ENCODE results near the gene PIK3CD. TPM values are rescaled to one million over a fixed set of nuclear protein-coding genes. Genes with fewer than 3 reads are reported as not detected.

The PIK3CD gene
- total and polyA plus RNA-seq, 4 donors = 1.8 to 11.3 (median 3.4) TPM

DNA sequence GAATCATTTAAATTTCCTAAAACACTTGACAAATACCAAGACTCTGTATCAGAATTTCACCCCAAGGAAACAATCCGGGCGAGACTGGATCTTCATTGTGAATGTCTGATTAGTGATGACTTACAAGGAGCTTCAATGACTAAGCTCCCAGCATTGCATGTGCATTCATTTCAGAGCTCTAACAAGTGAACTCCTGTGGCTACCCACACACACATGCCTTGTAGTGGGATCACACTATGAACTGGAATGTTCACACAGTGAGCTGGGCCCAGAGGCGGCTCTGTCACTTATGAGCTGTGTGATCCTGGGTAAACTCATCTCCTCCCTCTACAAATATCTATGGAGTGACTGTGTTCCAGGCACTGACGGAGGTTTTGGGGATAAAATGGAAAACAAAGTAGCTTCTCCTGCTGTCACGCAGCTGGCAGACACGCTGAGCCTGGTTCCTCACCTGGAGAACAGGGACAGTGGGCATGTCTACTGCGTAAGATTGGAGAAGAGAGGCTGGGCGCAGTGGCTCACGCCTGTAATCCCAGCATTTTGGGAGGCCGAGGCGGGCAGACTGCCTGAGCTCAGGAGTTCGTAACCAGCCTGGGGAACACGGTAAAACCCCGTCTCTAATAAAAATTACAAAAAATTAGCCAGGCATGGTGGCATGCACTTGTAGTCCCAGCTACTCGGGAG, 115.4 kb downstream of the PIK3CD start:
- Histone ChIP-seq H3K4me3 (ENCODE audit: low read depth in 1 of 3, low read length in 3 of 3) (no peak overlapping the region), H3K9ac (ENCODE audit: low read depth in 1 of 2, low read length in 2 of 2) (no peak overlapping the region), H3K27ac (ENCODE audit: low read depth in 1 of 2, low read length in 2 of 2) (no peak overlapping the region), H3K9me3 (ENCODE audit: control insufficient read depth in 4 of 4, low read length in 3 of 4) (no peaks in the 10 kb centered on the region), H3K4me1 (ENCODE audit: control insufficient read depth in 4 of 4, insufficient read depth in 4 of 4, low read length in 3 of 4) (no peaks in the 10 kb centered on the region), H3K36me3 (ENCODE audit: control insufficient read depth in 4 of 4, insufficient read depth in 3 of 4, low read depth in 1 of 4, low read length in 3 of 4) (peaks cover 0 to 3% (median 0%) of the 10 kb centered on the region in 4 donors), H3K27me3 (ENCODE audit: control insufficient read depth in 4 of 4, insufficient read depth in 4 of 4, low read length in 3 of 4) (no peaks in the 10 kb centered on the region)
- DNase-seq (ENCODE audit: low spot score) = no peak
- TF ChIP-seq RXRA (IDR thresholded peaks at IDR 0.05) = no peak
- WGBS = 97% methylated on average over 15 of the region's 15 CpGs

GRCh38 chr1:9767964-9768668, 116.6 kb downstream of the PIK3CD start:
- WGBS = 97% methylated on average over 24 of the region's 24 CpGs
- Histone ChIP-seq H3K4me1 (ENCODE audit: control insufficient read depth in 4 of 4, insufficient read depth in 4 of 4, low read length in 3 of 4) (no peaks in the 10 kb centered on the region), H3K9ac (ENCODE audit: low read depth in 1 of 2, low read length in 2 of 2) (no peak overlapping the region), H3K9me3 (ENCODE audit: control insufficient read depth in 4 of 4, low read length in 3 of 4) (no peaks in the 10 kb centered on the region), H3K36me3 (ENCODE audit: control insufficient read depth in 4 of 4, insufficient read depth in 3 of 4, low read depth in 1 of 4, low read length in 3 of 4) (peaks cover 0 to 4% (median 0%) of the 10 kb centered on the region in 4 donors), H3K27ac (ENCODE audit: low read depth in 1 of 2, low read length in 2 of 2) (no peak overlapping the region), H3K4me3 (ENCODE audit: low read depth in 1 of 3, low read length in 3 of 3) (no peak overlapping the region), H3K27me3 (ENCODE audit: control insufficient read depth in 4 of 4, insufficient read depth in 4 of 4, low read length in 3 of 4) (no peaks in the 10 kb centered on the region)
- TF ChIP-seq FOXA1 (IDR thresholded peaks at IDR 0.05) (no peak), CTCF (IDR thresholded peaks at IDR 0.05; ENCODE audit: low read depth, low read length, missing input control) (no peak), HNF4G (IDR thresholded peaks at IDR 0.05) (no peak), YY1 (IDR thresholded peaks at IDR 0.05) (no peak), EGR1 (IDR thresholded peaks at IDR 0.05; ENCODE audit: low read depth in 2 of 2) (no peak), JUND (IDR thresholded peaks at IDR 0.05) (no peak), HNF4A (conservative IDR thresholded peaks at IDR 0.05) (no peak), FOXA2 (IDR thresholded peaks at IDR 0.05) (no peak), MAX (IDR thresholded peaks at IDR 0.05) (no peak), SP1 (IDR thresholded peaks at IDR 0.05) (no peak), TAF1 (conservative IDR thresholded peaks at IDR 0.05) (no peak), RXRA (IDR thresholded peaks at IDR 0.05) (no peak), REST (IDR thresholded peaks at IDR 0.05) (no peak), RAD21 (IDR thresholded peaks at IDR 0.05) (no peak), GABPA (IDR thresholded peaks at IDR 0.05 in 1 of 2, conservative IDR thresholded peaks at IDR 0.05 in 1 of 2) (no peak), NR2F2 (IDR thresholded peaks at IDR 0.05) (no peak)
- TF ChIP-seq, protein P1, sequence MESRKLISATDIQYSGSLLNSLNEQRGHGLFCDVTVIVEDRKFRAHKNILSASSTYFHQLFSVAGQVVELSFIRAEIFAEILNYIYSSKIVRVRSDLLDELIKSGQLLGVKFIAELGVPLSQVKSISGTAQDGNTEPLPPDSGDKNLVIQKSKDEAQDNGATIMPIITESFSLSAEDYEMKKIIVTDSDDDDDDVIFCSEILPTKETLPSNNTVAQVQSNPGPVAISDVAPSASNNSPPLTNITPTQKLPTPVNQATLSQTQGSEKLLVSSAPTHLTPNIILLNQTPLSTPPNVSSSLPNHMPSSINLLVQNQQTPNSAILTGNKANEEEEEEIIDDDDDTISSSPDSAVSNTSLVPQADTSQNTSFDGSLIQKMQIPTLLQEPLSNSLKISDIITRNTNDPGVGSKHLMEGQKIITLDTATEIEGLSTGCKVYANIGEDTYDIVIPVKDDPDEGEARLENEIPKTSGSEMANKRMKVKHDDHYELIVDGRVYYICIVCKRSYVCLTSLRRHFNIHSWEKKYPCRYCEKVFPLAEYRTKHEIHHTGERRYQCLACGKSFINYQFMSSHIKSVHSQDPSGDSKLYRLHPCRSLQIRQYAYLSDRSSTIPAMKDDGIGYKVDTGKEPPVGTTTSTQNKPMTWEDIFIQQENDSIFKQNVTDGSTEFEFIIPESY (IDR thresholded peaks at IDR 0.05) = no peak
- TF ChIP-seq, protein P2, sequence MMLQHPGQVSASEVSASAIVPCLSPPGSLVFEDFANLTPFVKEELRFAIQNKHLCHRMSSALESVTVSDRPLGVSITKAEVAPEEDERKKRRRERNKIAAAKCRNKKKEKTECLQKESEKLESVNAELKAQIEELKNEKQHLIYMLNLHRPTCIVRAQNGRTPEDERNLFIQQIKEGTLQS (IDR thresholded peaks at IDR 0.05) = no peak
- DNase-seq (ENCODE audit: low spot score) = no peak

Data from liver (tissue), 9 donors.